NK-92 (cell line): Measurements from ENCODE around the gene SRSF11.

Experiments
- DNase-seq: peaks from one replicate; lab custom pipeline; 2025; ENCODE audit not compliant: unreplicated experiment; lab: John Stamatoyannopoulos, UW

The SRSF11 gene

GRCh38 chr1:70220517-70221237 is 503 bp upstream of the SRSF11 start:
- no peak for DNase-seq

DNA sequence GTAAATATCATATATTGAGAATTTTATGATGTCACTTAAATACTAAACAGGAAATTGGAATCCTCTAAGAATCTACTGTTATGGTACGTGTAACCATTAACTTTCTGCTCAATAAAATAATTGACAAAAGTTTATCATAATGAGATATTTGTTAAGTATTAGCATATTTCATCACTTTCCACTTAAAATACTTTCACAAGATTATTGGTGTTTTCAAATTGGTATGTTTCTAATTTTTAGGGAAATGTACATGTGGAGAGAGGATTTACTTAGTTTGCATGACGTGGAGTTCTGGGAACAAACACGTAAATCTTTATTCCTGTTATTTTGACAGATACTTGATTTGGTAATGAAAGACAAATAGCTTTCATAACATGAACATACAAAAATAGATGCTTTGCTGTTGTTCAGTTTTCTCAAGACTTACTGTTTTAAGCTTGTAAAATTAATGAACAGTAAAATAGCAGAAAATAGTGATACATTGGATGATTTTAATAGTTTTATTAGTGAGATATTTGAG is 1.6 kb downstream of the SRSF11 start:
- no peak for DNase-seq

- no peak for DNase-seq
Observed at GRCh38 chr1:70224954-70225353, 3.8 kb downstream of the SRSF11 start.

DNA sequence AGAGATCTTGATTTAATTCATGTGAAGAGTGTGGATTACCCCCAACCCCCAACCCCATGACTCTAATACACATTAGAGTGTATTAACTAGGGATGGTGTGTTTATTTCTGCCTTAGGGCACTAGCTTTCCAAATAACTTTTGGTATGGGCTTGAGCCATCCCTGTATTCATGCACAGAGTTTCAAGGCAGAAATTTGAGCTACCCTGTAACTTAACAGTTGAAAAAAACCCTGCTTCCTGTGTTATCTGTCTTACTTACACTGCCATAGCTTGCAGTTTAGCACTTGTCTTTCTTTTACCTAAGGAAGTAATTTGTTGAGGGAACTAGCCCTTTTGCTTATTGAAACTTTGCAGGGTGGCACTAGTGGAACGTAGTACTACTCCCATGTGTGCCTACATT is 6.3 kb downstream of the SRSF11 start:
- DNase-seq: no peak

DNA sequence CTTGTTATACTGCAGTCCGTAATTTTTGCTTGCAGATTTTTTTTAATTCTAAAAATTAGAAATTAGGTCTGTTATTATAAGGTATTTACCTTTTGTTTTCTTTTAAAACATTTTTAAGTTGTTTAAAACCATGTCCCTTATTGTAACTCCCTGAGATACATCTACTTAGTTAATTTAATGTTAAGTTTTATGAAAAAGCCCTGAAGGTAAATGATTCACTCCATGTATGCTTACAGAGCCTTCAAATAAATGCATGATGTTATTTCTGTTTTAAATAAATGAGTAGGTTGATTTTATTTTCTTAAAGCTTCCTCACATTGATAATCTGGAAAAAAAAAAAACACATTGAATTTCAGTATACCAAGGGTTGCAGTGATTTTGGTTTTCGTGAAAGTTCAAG is 7.5 kb downstream of the SRSF11 start:
- DNase-seq: no peak

GRCh38 chr1:70231475-70231874 is 10.3 kb downstream of the SRSF11 start:
- DNase-seq: no peak

DNA sequence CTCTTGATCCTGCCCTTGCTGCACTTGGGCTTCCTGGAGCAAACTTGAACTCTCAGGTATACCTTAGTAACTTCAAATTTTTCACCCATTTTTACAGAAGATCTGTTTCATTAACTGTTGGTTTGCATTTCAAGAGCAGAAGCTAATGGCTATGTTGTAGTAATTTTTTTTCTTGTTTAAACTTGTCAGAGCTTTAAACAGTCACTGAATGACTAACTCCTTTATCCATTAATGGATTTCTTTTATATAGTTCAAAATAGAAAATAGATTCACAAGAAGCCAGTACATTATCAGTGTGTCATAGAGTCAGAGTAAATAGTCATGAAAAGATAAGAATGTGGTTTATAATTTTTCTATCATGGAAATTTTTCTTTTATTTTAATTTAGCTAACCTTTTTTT is 13.6 kb downstream of the SRSF11 start:
- no peak for DNase-seq

- DNase-seq: no peak
Observed at GRCh38 chr1:70239940-70240339, 18.8 kb downstream of the SRSF11 start.

DNA sequence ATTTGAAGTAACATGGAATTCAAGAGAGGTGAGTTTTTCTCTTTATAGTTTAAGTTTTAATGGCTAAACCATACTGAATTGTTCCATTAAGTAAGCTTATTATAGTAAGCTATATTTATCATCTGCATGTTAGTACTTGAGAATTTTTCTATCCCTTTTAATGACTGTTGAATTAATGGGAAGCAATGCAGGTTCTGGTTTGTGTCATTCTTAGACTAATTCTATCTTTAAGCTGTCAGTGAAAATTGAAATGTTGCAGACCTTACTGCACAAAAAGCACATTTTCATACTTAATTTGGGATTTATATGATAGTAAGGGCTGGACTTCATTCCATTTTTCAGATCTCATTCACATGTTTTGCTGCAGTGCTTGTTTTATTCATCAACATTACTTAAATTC is 25.9 kb downstream of the SRSF11 start:
- DNase-seq: no peak

DNA sequence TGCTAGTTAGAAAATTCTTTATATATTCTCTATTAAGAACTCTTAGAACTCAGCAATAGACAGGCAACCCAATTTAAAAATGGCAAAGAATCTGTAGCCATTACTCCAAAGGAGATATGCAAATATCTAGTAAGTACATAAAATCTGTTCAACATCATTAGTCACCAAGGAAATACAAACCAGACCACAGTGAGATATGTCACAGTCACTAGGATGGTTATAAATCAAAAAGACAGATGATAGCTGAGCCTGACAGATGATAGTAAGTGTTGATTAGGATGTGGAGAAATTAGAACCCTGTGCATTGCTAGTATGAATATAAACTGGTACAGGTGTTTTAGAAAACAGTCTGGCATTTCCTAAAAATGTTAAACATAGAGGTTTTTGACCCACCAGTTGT is 26.6 kb downstream of the SRSF11 start:
- no peak for DNase-seq

GRCh38 chr1:70248729-70249128 is 27.5 kb downstream of the SRSF11 start:
- DNase-seq: no peak

DNA sequence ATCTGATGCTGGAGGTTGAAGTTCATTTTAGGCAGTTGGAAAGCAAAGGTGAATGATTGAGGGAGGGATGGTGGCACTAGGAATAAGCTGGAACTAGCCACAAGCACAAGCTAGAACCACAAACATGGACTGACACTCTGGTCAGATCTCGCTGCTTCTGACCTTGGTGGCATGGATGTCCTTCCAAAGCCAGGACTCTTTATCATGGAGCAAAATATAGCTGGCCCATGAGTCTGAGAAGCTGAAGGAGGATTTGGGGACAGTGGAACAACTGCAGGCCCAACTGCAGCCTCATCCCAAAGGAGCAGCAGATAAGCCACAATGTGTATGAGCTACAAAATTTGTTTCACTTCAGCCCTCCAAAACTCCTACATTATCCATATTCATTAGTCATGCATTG is 35.5 kb downstream of the SRSF11 start:
- no peak for DNase-seq

GRCh38 chr1:70264839-70265238 is 43.7 kb downstream of the SRSF11 start:
- no peak for DNase-seq

DNA sequence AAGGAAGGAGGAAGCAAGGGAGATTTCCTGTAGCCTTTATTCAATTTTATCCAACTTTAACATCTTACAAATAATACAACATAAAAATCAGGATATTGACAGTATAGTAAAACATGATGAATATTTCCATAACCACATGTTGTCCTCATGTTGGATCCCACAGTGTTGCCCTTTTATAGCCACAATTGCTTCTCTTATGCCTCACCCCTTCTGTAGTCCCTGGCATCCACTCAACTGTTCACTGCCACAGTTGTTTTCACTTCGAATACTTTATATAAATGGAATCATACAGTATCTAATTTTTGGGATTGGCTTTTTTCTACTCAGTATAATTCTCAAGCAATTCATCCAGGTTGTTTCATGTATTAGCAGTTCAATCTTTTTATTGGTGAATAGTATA is 44.8 kb downstream of the SRSF11 start:
- no peak for DNase-seq

GRCh38 chr1:70277875-70278274 is 56.7 kb downstream of the SRSF11 start:
- no peak for DNase-seq

GRCh38 chr1:70278710-70279109 is 57.5 kb downstream of the SRSF11 start:
- DNase-seq: no peak

DNA sequence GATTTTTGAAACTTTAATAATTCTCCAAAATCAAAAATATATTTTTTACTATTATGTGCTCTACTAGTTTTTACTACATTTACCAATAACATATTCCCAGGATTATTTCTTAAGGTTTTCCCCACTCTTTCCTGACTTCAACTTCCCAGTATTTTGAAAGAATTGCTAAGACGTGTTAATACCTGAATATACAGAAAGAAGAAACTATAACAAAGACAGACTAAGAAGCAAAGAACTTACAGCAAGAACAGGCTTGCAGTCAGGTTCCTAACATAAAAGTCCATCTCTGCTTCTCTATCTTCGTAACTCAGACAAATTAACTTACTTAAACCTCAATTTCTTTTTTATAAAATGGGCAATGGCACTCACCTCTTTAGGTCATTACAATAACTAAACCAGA is 63.2 kb downstream of the SRSF11 start:
- DNase-seq: no peak

DNA sequence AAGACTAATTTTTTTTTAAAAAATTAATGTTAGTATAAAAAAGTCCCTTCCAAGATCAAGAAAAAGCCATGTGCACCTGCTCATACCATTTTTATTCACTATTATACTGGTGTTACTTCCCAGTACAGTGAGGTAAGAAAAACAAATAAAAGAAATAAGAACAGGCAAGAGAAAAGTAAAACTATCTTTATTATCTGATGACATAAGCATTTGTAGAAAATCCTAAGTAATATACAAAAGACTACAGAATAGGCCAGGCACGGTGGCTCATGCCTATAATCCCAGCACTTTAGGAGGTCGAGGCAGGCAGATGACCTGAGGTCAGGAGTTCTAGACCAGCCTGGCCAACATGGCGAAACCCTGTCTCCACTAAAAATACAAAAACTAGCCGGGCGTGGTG is 65.3 kb downstream of the SRSF11 start:
- DNase-seq: no peak

GRCh38 chr1:70288166-70288565 is 67.0 kb downstream of the SRSF11 start:
- no peak for DNase-seq

DNA sequence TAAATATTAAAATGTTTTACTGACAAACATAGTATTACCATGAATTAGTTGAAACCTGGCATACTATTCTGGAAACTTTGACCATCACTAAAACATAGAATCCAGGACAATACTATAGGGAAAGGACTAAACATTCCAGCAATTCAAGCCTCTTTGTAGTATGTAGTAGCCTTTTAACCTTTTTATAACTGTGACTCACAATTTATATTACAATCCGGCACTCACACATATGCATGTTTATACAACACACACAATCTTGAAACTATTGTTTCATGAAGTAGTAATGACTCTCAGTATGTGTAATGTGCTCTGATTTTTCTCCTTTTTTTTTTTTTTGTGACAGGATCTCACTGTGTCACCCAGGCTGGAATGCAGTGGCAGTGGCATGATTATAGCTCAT is 69.0 kb downstream of the SRSF11 start:
- no peak for DNase-seq

- no peak for DNase-seq
Observed at GRCh38 chr1:70293186-70293843, 72.1 kb downstream of the SRSF11 start.

- DNase-seq: no peak
Observed at GRCh38 chr1:70295749-70296148, 74.6 kb downstream of the SRSF11 start.

DNA sequence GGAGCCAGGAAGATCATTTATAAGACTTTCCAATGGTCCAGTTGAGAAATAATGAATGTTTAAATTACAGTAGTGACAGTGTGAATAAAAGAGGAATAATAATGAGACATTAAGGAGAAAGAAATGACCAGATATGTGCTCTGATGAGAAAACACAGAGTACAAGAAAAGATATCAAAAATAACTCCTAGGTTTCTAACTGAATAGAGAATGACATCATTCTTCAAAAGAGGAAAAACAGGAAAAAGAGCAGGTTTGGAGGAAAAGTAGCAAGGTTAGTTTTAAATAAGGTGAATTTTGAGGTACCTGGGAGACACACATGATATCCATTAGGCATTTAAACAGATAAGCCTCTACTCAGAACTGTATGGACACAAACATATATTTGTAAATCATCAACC is 78.3 kb downstream of the SRSF11 start:
- no peak for DNase-seq
